CD4-positive, alpha-beta T cell treated with Interleukin-12 subunit alpha and Interleukin-12 subunit beta, for 1 hour (primary cell): ENCODE measurements around the gene KRTAP4-1.
"Not testable (repeated sequence)": the region's sequence is repeated elsewhere in the genome, so short reads cannot be mapped to it uniquely, and the experiment has no call there.

Experiments used
- DNase-seq: peaks from one replicate; pipeline ENCODE4 v3.0.0-alpha.2; 2020

The KRTAP4-1 gene

GRCh38 chr17:41184480-41184961 lies at the start of gene KRTAP4-1:
Gene KRTAP4-1 (minus strand): TSS chr17:41184911. CDS start chr17:41184854, 57 bp downstream.
- DNase-seq, result no peak

- not testable (repeated sequence) for DNase-seq
These were observed 47.8 kb upstream of the KRTAP4-1 start, which contains the start of gene KRTAP9-3 for GRCh38 chr17:41232399-41233105. Gene KRTAP9-3 (plus strand): TSS chr17:41232449. CDS start chr17:41232502, 53 bp downstream.

GRCh38 chr17:41231731-41232130 lies 47.0 kb upstream of the KRTAP4-1 start:
- DNase-seq, result no peak

- no peak for DNase-seq
These were observed 45.4 kb upstream of the KRTAP4-1 start for GRCh38 chr17:41230094-41230493.

GRCh38 chr17:41226598-41227095 lies 41.9 kb upstream of the KRTAP4-1 start, which contains the start of gene KRTAP9-2:
Gene KRTAP9-2 (plus strand): TSS chr17:41226648. CDS start chr17:41226655, 7 bp downstream.
- not testable (repeated sequence) for DNase-seq

- no peak for DNase-seq
These were observed 41.3 kb upstream of the KRTAP4-1 start for GRCh38 chr17:41226051-41226450.

GRCh38 chr17:41223821-41224220 lies 39.1 kb upstream of the KRTAP4-1 start:
- DNase-seq, result no peak

- DNase-seq, result no peak
These were observed 31.0 kb upstream of the KRTAP4-1 start for GRCh38 chr17:41215681-41216080.

- no peak for DNase-seq
These were observed 27.9 kb upstream of the KRTAP4-1 start for GRCh38 chr17:41212524-41213169.

GRCh38 chr17:41211845-41212466 lies 27.2 kb upstream of the KRTAP4-1 start:
- no peak for DNase-seq

- DNase-seq, result no peak
These were observed 14.8 kb upstream of the KRTAP4-1 start for GRCh38 chr17:41199421-41200078.

GRCh38 chr17:41196068-41196467 lies 11.4 kb upstream of the KRTAP4-1 start:
- DNase-seq, result no peak

GRCh38 chr17:41190328-41190727 lies 5.6 kb upstream of the KRTAP4-1 start:
- no peak for DNase-seq

GRCh38 chr17:41189837-41190318 lies 5.2 kb upstream of the KRTAP4-1 start, which contains the start of gene KRTAP9-1:
Gene KRTAP9-1 (plus strand): TSS chr17:41189887. CDS start chr17:41189887, 0 bp downstream.
- not testable (repeated sequence) for DNase-seq

- no peak for DNase-seq
These were observed 2.2 kb upstream of the KRTAP4-1 start for GRCh38 chr17:41186872-41187271.

- no peak for DNase-seq
These were observed 290 bp upstream of the KRTAP4-1 start for GRCh38 chr17:41185001-41185400.

- DNase-seq, result no peak
These were observed 5.7 kb downstream of the KRTAP4-1 start for GRCh38 chr17:41178843-41179616.

GRCh38 chr17:41178341-41178740 lies 6.4 kb downstream of the KRTAP4-1 start:
- no peak for DNase-seq

- no peak for DNase-seq
These were observed 6.9 kb downstream of the KRTAP4-1 start, which contains the start of gene KRTAP4-2 for GRCh38 chr17:41177727-41178271. Gene KRTAP4-2 (minus strand): TSS chr17:41178221. CDS start chr17:41178164, 57 bp downstream.

- no peak for DNase-seq
These were observed 7.8 kb downstream of the KRTAP4-1 start for GRCh38 chr17:41176744-41177387.

GRCh38 chr17:41171886-41172285 lies 12.8 kb downstream of the KRTAP4-1 start:
- no peak for DNase-seq
